Renal cortical epithelial cell (primary cell): ENCODE data around the gene RNU1-4. TPM values are rescaled to one million over a fixed set of nuclear protein-coding genes. Genes with fewer than 3 reads are reported as not detected.
"Not testable (repeated sequence)": the region's sequence is repeated elsewhere in the genome, so short reads cannot be mapped to it uniquely, and the experiment has no call there.

Source experiments
- DNase-seq: peaks from one replicate; pipeline ENCODE4 v3.0.0-alpha.2; 2011; ENCODE audit warnings: low read depth
- total RNA-seq: library from RNA; depleted of rRNA; stranded (reverse); fragments of >200 nt; gene quantifications from 2 replicates; pipeline ENCODE4 v1.2.3, GENCODE V29; 2014

The RNU1-4 gene
- total RNA-seq, 1 donor from 2014 or later, result under 0.01 TPM

GRCh38 chr1:16708704-16709103 is 31.6 kb upstream of the RNU1-4 start:
- DNase-seq, result not testable (repeated sequence)

- DNase-seq, result not testable (repeated sequence)
Observed at GRCh38 chr1:16709659-16710087, 30.6 kb upstream of the RNU1-4 start.

- DNase-seq, result not testable (repeated sequence)
Observed at GRCh38 chr1:16710618-16711017, 29.7 kb upstream of the RNU1-4 start.

- not testable (repeated sequence) for DNase-seq
Observed at GRCh38 chr1:16712131-16712530, 28.2 kb upstream of the RNU1-4 start.

- not testable (repeated sequence) for DNase-seq
Observed at GRCh38 chr1:16712582-16712981, 27.7 kb upstream of the RNU1-4 start.

GRCh38 chr1:16712984-16713383 is 27.3 kb upstream of the RNU1-4 start:
- DNase-seq, result not testable (repeated sequence)

GRCh38 chr1:16713480-16713879 is 26.8 kb upstream of the RNU1-4 start:
- not testable (repeated sequence) for DNase-seq

- no peak for DNase-seq
Observed at GRCh38 chr1:16716691-16717335, 23.5 kb upstream of the RNU1-4 start.

GRCh38 chr1:16717336-16718098 is 22.8 kb upstream of the RNU1-4 start:
- DNase-seq, result peak; percentile 60

GRCh38 chr1:16718099-16718907 is 22.0 kb upstream of the RNU1-4 start:
- not testable (repeated sequence) for DNase-seq

GRCh38 chr1:16718908-16719533 is 21.3 kb upstream of the RNU1-4 start:
- no peak for DNase-seq

- no peak for DNase-seq
Observed at GRCh38 chr1:16719571-16720350, 20.6 kb upstream of the RNU1-4 start.

- peak; percentile 28 for DNase-seq
Observed at GRCh38 chr1:16720351-16721223, 19.7 kb upstream of the RNU1-4 start.

GRCh38 chr1:16721871-16722641 is 18.3 kb upstream of the RNU1-4 start:
- no peak for DNase-seq

- no peak for DNase-seq
Observed at GRCh38 chr1:16724718-16725438, 15.4 kb upstream of the RNU1-4 start.

- not testable (repeated sequence) for DNase-seq
Observed at GRCh38 chr1:16725439-16726245, 14.7 kb upstream of the RNU1-4 start.

- no peak for DNase-seq
Observed at GRCh38 chr1:16727190-16728111, 12.9 kb upstream of the RNU1-4 start.
